PC-9 (cell line): Measurements from ENCODE around the gene MANF. TPM values are rescaled to one million over a fixed set of nuclear protein-coding genes. Genes with fewer than 3 reads are reported as not detected.

ENCODE experiments used
- BruUV-seq: library from RNA; stranded (reverse); fragments of 400-500 nt; replicated peaks from 2 replicates; lab custom pipeline; 2021; lab: Mats Ljungman, UMichigan
- CTCF ChIA-PET: fragments of 300-600 bp; sonication (Branson Sonifier 250); formaldehyde crosslinking; loops from one replicate; lab custom pipeline; 2022; ENCODE audit warnings: antibody characterized with exemption; lab: Charles Lee
- POLR2A ChIA-PET: fragments of 300-600 bp; sonication (Branson Sonifier 250); formaldehyde crosslinking; loops from one replicate; lab custom pipeline; 2022; ENCODE audit warnings: antibody characterized with exemption; ENCODE audit not compliant: unreplicated experiment; lab: Charles Lee
- DNase-seq, 2 experiments: peaks; one replicate each; pipeline versions ENCODE4 v3.0.0 to v3.0.0-alpha.2; 2015 to 2022; ENCODE audit warnings: mixed read lengths in 1 of 2
- H2AFZ ChIP-seq: fragments of 200-600 bp; sonication (generic); 2 replicates; pipeline ENCODE4 v1.8.1; 2017; ENCODE audit warnings: antibody characterized with exemption
- H3F3A ChIP-seq: fragments of 200-600 bp; sonication (generic); 2 replicates; pipeline ENCODE4 v1.8.1; 2017; ENCODE audit warnings: antibody characterized with exemption, mild to moderate bottlenecking, low read depth; ENCODE audit not compliant: insufficient read depth
- H3K27ac ChIP-seq: fragments of 200-600 bp; sonication (generic); 2 replicates; pipeline ENCODE4 v1.6.1; 2016; ENCODE audit warnings: mixed run types
- H3K27me3 ChIP-seq: fragments of 200-600 bp; sonication (generic); 2 replicates; pipeline ENCODE4 v1.6.1; 2016; ENCODE audit warnings: low read depth, mixed run types; ENCODE audit not compliant: insufficient read depth
- H3K36me3 ChIP-seq: fragments of 200-600 bp; sonication (generic); 2 replicates; pipeline ENCODE4 v1.6.1; 2016; ENCODE audit warnings: low read depth, mixed run types
- H3K4me1 ChIP-seq: fragments of 200-600 bp; sonication (generic); replicated peaks from 2 replicates; pipeline ENCODE4 v1.6.1; 2016; ENCODE audit warnings: mixed run types; ENCODE audit not compliant: insufficient read depth
- H3K4me2 ChIP-seq: fragments of 200-600 bp; sonication (generic); 2 replicates; pipeline ENCODE4 v1.6.1; 2017; ENCODE audit warnings: mixed run types
- H3K4me3 ChIP-seq: fragments of 200-600 bp; sonication (generic); 2 replicates; pipeline ENCODE4 v1.6.1; 2016; ENCODE audit warnings: mixed run types
- H3K79me2 ChIP-seq: fragments of 200-600 bp; sonication (generic); 2 replicates; pipeline ENCODE4 v1.6.1; 2017; ENCODE audit warnings: low read depth, mixed run types
- H3K9me2 ChIP-seq: fragments of 200-600 bp; sonication (generic); 2 replicates; pipeline ENCODE4 v1.8.1; 2017; ENCODE audit warnings: mild to moderate bottlenecking; ENCODE audit not compliant: insufficient read depth
- H3K9me3 ChIP-seq: fragments of 200-600 bp; sonication (generic); 2 replicates; pipeline ENCODE4 v1.8.1; 2016; ENCODE audit warnings: low read depth; ENCODE audit not compliant: insufficient read depth
- H4K20me1 ChIP-seq: fragments of 200-600 bp; sonication (generic); 2 replicates; pipeline ENCODE4 v1.8.1; 2017; ENCODE audit not compliant: insufficient read depth
- CTCF ChIP-seq: fragments of 200-600 bp; sonication (generic); conservative IDR thresholded peaks from 2 replicates; pipeline ENCODE4 v1.6.1; 2017; ENCODE audit warnings: mixed run types, antibody characterized with exemption, mild to moderate bottlenecking, moderate library complexity
- EZH2 ChIP-seq: fragments of 200-600 bp; sonication (generic); IDR thresholded peaks from 2 replicates; pipeline ENCODE4 v1.8.0; 2017; ENCODE audit warnings: antibody characterized with exemption, low read depth
- intact Hi-C: fragments of 100-400 bp; cut with micrococcal nuclease; formaldehyde crosslinking; loops from one replicate; pipeline ENCODE4 v1.10.0; 2022; ENCODE audit not compliant: unreplicated experiment
- total RNA-seq: library from RNA; stranded (reverse); gene quantifications from 2 replicates; pipeline ENCODE4 v1.2.3, GENCODE V29; 2021

Gene MANF
- total RNA-seq, 1 experiment from 2014 or later = 79.1 TPM

DNA sequence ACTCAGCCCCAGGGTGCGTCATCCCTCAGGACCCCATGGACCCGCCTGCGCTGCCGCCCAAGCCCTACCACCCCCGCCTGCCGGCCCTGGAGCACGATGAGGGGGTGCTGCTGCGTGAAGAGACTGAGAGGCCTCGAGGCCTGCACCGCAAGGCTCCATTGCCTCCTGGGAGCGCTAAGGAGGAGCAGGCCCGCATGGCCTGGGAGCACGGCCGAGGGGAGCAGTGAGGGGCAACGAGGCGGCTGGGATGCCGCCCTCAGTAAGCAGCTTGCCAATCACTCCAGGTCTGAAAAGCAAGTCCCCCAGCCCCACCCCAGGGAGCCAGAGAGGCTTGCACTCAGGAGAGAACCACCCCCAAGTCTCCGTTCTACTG lies 3.8 kb upstream of the MANF start:
- H3K4me3 ChIP-seq = no peak overlapping the region
- ChIA-PET POLR2A (no interaction called here), CTCF (no interaction called here)
- no peak overlapping the region for H3K4me2 ChIP-seq
- no TSS peak for BruUV-seq
- H3K27ac ChIP-seq = no peak overlapping the region
- intact Hi-C loops = no loop called here
- H3K9me3 ChIP-seq = no peaks in the 10 kb centered on the region
- no peaks in the 10 kb centered on the region for H4K20me1 ChIP-seq
- TF ChIP-seq CTCF = no peak
- TF ChIP-seq EZH2 = no peak
- H3K27me3 ChIP-seq = no peaks in the 10 kb centered on the region
- H3K36me3 ChIP-seq = no peaks in the 10 kb centered on the region
- H3F3A ChIP-seq = no peaks in the 10 kb centered on the region
- peaks cover 24% of the 10 kb centered on the region for H3K79me2 ChIP-seq
- peaks cover 8% of the 10 kb centered on the region for H3K4me1 ChIP-seq
- H2AFZ ChIP-seq = no peak overlapping the region
- no peak for DNase-seq
- H3K9me2 ChIP-seq = no peaks in the 10 kb centered on the region

DNA sequence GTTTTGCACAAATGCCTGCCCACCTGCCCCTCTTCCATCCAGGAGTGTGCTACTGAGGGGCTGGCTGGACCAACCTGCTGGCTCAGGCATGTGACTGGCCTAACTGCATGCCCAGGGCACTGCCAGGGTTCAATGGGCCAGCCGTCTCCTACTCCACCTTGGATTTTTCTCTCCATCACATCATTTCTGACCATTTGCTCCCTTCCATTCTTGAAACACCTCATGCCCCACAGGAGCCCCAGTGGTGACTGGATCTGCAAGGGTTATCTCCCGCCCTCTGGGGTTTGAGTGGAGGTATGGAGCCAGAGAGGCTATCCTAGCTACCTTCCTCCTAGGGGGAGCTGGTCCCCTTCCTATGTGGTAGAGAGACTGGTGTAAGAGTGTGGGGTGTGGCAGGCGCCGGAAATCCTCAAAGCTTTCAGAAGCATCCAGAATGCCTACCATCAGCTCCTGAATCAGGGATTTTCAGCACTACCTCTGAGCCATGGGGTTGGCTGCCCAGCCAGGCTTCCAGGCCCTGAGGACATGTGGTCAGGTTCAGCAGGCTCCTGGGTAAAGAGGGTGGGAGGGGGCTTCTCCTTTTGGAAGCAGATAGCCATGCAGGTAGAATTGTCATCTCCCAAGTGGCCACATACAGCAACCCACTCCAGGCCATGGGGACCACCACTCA lies 2.9 kb upstream of the MANF start:
- intact Hi-C loops = no loop called here
- BruUV-seq = no TSS peak
- TF ChIP-seq CTCF = no peak
- no peak for TF ChIP-seq EZH2
- H3K27me3 ChIP-seq = no peaks in the 10 kb centered on the region
- no peak overlapping the region for H3K4me3 ChIP-seq
- no peaks in the 10 kb centered on the region for H3K9me3 ChIP-seq
- no peak overlapping the region for H2AFZ ChIP-seq
- POLR2A ChIA-PET = interaction anchor here (0.7 kb wide), 1 partner anchor 291 kb away, joined by 3 read pairs; no protein-coding TSS in a partner anchor
- H3K9me2 ChIP-seq = no peaks in the 10 kb centered on the region
- peaks cover 16% of the 10 kb centered on the region for H3K4me1 ChIP-seq
- H3K4me2 ChIP-seq = no peak overlapping the region
- H3K36me3 ChIP-seq = no peaks in the 10 kb centered on the region
- H3K27ac ChIP-seq = no peak overlapping the region
- peaks cover 6% of the 10 kb centered on the region; the same call in 1 of the 2 replicates for H3F3A ChIP-seq
- CTCF ChIA-PET = no interaction called here
- H4K20me1 ChIP-seq = no peaks in the 10 kb centered on the region
- no peak for DNase-seq
- peaks cover 33% of the 10 kb centered on the region for H3K79me2 ChIP-seq

- Histone ChIP-seq H3K4me1 (peaks cover 25% of the 10 kb centered on the region), H3K36me3 (0 out of 2 replicates have a peak, but pooled peaks cover 8% of the 10 kb centered on the region), H3K9me2 (no peaks in the 10 kb centered on the region), H3K4me2 (peak overlapping the region; percentile 84), H3K9me3 (no peaks in the 10 kb centered on the region), H3K27ac (no peak overlapping the region), H3K27me3 (no peaks in the 10 kb centered on the region), H3K79me2 (peaks cover 41% of the 10 kb centered on the region), H2AFZ (no peak overlapping the region), H3K4me3 (peak overlapping the region; percentile 91; the same call in 1 of the 2 replicates), H4K20me1 (no peaks in the 10 kb centered on the region), H3F3A (peaks cover 14% of the 10 kb centered on the region)
- TF ChIP-seq CTCF (no peak), EZH2 (no peak)
- ChIA-PET POLR2A (no interaction called here), CTCF (no interaction called here)
- BruUV-seq = no TSS peak
- intact Hi-C loops = no loop called here
- peak in 1 of 2 experiments; percentile 18 for DNase-seq
Observed at GRCh38 chr3:51382947-51383578, 2.0 kb upstream of the MANF start.
